ENCODE results near the gene POLR2L. TPM values are rescaled to one million over a fixed set of nuclear protein-coding genes. Genes with fewer than 3 reads are reported as not detected.

The POLR2L gene
- total RNA-seq, 2 experiments from 2014 or later: 90.3 to 96.0 TPM

DNA sequence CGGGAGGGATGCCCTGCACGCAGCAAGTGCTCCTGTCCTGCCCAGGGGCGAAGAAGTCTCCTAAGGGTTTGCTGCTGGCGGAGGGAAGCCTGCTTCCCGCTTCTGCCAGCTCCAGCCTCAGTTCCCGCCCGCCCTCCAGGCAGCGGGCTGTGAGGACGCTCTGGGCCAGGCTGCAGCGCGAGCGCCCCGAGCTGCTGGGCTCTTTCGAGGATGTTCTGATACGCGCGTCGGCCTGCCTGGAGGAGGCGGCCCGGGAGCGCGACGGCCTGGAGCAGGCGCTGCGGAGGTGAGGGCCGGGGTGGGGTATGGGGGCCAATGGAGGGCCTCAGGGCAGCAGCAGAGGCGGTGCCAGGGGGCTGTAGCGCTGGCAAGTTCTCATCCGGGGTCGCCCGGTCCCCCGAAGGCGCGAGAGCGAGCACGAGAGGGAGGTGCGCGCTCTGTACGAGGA is 12.5 kb downstream of the POLR2L start:
- CTCF ChIA-PET: interaction anchor here (1.6 to 2.2 kb wide), 2 partner anchors 10 to 13 kb away, joined by 3 to 6 read pairs; partner anchors contain the start of genes PNPLA2, POLR2L and TSPAN4
- H3K4me3 Mint-ChIP-seq: no peak overlapping the region

DNA sequence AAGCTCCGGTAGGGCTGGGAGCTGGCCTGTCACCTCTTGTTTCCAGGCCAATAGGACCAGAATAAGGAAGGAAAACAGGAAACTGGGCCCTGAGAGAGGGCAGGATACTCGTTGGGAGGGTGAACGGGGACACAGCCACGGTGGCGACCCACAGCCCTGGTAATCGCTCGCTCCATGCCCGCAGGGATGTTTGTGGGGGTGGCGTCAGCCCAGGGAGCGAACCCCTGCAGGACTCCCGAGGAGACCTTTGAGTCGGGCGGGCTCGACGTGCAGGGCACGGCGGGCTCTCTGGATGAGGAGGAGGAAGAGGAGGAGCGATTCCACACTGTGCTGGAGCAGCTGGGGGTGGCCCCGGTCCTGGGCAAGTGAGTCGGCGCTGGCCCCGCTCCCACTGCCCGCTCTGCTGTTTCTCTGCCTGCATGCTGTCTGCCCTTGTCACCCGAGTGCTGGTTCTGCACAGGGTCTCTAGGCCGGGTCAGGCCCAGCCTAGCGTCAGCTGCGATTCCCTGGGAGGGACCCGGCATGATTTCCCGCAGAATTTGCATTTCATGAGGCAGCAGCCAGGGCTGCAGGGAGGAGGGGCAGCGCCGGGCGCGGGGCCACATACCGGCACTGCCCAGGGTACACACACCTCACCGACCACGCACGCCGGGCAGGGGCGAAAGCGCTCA is 13.0 kb downstream of the POLR2L start:
- peaks cover 7% of the 10 kb centered on the region for H3K36me3 Mint-ChIP-seq (ENCODE audit: low read depth)
- no peak overlapping the region for H3K27ac Mint-ChIP-seq
- no peak for DNase-seq
- no peak overlapping the region for H3K4me3 Mint-ChIP-seq
- peaks cover 46% of the 10 kb centered on the region for H3K4me1 Mint-ChIP-seq
- no peaks in the 10 kb centered on the region for H3K9me3 Mint-ChIP-seq
- ChIA-PET CTCF (interaction anchor here (1.4 to 2.2 kb wide), 2 partner anchors 10 to 14 kb away, joined by 4 to 6 read pairs; partner anchors contain the start of genes PNPLA2, POLR2L and TSPAN4), POLR2A (no interaction called here)
- peaks cover 46% of the 10 kb centered on the region for H3K27me3 Mint-ChIP-seq

More for the DNA sequence above, 12.5 kb downstream of the POLR2L start:
- Mint-ChIP-seq H3K9me3 (no peaks in the 10 kb centered on the region), H3K27me3 (peaks cover 46% of the 10 kb centered on the region), H3K27ac (no peak overlapping the region), H3K4me1 (peaks cover 46% of the 10 kb centered on the region), H3K36me3 (ENCODE audit: low read depth) (peaks cover 5% of the 10 kb centered on the region)
- no peak for DNase-seq
- POLR2A ChIA-PET: no interaction called here

DNA sequence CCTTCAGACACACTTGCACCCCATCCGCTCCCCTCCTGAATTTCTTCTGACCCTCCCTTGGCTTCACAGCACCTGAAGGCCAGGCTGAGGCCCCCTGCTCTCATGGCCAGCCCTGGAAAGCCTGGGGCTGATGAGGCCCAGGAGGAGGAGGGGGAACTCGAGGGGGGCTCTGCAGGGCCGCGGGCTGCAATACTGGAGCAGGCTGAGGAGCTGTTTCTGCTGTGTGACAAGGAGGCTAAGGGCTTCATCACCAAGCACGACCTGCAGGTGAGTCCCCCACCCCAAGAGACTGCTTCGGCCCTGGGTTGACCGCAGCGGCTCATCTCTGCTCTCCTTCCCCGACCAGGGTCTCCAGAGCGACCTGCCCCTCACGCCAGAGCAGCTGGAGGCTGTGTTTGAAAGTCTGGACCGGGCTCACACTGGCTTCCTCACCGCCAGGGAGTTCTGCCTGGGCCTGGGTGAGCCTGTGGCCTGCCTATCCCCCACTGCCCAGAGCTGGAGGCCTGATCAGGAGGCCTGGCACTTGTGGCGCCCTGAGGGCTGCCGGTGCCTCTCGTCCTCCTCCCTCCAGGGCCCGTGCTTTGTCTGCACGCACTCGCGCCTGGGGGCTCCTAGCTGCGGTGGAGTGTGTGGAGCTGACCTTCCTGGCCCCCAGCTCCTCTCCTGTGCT is 13.7 kb downstream of the POLR2L start:
- CTCF ChIA-PET: interaction anchor here (1.4 kb wide), 1 partner anchor 14 kb away, joined by 4 read pairs; the partner anchor contains the start of genes POLR2L and TSPAN4

DNA sequence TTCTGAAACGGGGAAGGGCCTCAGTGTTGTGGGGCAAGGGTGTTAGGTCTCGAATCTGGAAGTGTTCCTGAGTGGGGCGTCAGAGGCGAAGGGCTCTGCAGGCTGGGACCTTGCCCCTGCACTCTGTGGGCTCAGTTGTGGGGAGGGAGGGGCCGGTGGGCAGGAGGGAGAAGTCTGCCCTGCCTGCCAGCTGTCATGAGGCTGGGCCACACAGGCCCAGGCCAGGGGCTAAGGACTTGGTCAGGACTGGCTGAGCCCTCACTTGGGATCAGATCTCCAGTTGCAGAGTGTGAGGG is 14.5 kb downstream of the POLR2L start, which contains the start of gene CRACR2B:
TSS of gene CRACR2B (plus strand) at position 23 of the 296 bp plus-strand sequence. CDS start 689 bp downstream, outside the sequence.
- Mint-ChIP-seq H3K9me3 (no peaks in the 10 kb centered on the region), H3K4me1 (peaks cover 37% of the 10 kb centered on the region), H3K4me3 (peak within 1 kb of the TSS; percentile 73), H3K36me3 (ENCODE audit: low read depth) (peaks cover 10% of the 10 kb centered on the region), H3K27me3 (peaks cover 42% of the 10 kb centered on the region), H3K27ac (peak within 1 kb of the TSS; percentile 81)
- POLR2A ChIA-PET: no interaction called here
- no peak for DNase-seq
- CTCF ChIA-PET: interaction anchor here (1.2 to 1.4 kb wide), 2 partner anchors 15 to 31 kb away, joined by 3 to 4 read pairs; partner anchors contain the start of genes POLR2L and TSPAN4

More for the DNA sequence above, 13.7 kb downstream of the POLR2L start:
- peaks cover 39% of the 10 kb centered on the region for H3K4me1 Mint-ChIP-seq
- H3K9me3 Mint-ChIP-seq: no peaks in the 10 kb centered on the region
- peak overlapping the region; percentile 70 for H3K4me3 Mint-ChIP-seq
- peaks cover 42% of the 10 kb centered on the region for H3K27me3 Mint-ChIP-seq
- POLR2A ChIA-PET: no interaction called here
- H3K36me3 Mint-ChIP-seq (ENCODE audit: low read depth): peaks cover 7% of the 10 kb centered on the region
- H3K27ac Mint-ChIP-seq: no peak overlapping the region
- no peak for DNase-seq

DNA sequence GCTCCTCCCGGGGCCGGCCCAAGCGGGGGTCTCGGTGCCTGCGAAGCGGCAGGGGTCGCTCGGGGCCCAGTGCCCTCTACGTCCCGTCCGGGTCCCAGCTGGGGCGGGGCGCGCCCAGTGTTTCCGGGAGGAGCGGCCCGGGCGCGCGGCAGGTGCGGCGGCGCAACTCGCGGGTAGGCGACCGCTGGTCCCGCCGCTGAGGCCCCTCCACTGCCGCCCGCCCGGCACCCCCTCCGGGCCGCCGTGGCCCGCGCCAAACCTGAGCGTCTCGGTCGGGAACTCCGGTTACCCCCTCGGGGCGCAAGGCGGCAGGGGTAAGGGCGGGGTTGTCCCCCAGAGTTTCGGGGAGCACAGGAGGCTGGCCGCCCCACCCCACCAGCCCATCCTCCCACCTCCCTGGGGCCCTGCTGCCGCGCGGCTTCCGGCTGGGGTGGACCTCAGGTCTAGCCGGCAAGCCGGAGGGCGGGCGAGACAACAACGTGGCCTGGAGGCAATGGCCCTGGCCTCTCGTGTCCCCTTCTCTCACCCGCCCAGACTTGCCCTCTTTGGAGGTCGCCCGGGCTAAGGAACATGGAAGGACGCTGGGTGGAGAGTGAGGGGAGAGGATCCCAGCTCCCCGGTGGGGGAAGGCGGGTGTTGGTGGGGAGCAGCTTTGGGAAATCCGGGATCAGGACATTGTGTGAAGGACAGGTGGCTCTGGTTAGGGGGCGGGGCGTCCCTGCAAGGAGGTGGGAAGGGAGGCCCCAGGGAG is 15.0 kb downstream of the POLR2L start:
- CTCF ChIA-PET: interaction anchor here (1.2 to 1.4 kb wide), 2 partner anchors 16 to 30 kb away, joined by 3 to 4 read pairs; partner anchors contain the start of genes POLR2L and TSPAN4
- POLR2A ChIA-PET: no interaction called here
- peaks cover 37% of the 10 kb centered on the region for H3K4me1 Mint-ChIP-seq
- H3K36me3 Mint-ChIP-seq (ENCODE audit: low read depth): peaks cover 10% of the 10 kb centered on the region
- peaks cover 42% of the 10 kb centered on the region for H3K27me3 Mint-ChIP-seq
- H3K9me3 Mint-ChIP-seq: no peaks in the 10 kb centered on the region
- peak overlapping the region; percentile 73 for H3K4me3 Mint-ChIP-seq
- DNase-seq: peak; percentile 36
- peak overlapping the region; percentile 81 for H3K27ac Mint-ChIP-seq

DNA sequence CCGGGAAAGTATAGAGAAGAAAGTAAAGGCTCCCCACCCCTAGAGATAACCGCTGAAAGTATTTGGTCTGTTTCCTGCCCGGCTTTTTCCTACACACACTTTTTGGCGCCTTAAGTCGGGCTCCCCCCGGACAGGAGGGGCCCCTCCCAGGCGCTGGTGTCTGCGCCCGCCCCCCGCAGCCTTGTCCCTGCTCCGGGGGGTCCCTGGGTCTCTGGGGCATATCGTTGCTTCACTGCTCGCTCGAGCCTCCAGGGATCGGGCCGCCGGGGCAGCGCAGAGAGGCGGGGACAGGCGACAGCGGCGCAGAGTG is 15.5 kb downstream of the POLR2L start:
- H3K27ac Mint-ChIP-seq: peak overlapping the region; percentile 84
- CTCF ChIA-PET: interaction anchor here (1.2 kb wide), 1 partner anchor 30 kb away, joined by 3 read pairs; no protein-coding TSS in a partner anchor
- H3K4me3 Mint-ChIP-seq: peak overlapping the region; percentile 73

DNA sequence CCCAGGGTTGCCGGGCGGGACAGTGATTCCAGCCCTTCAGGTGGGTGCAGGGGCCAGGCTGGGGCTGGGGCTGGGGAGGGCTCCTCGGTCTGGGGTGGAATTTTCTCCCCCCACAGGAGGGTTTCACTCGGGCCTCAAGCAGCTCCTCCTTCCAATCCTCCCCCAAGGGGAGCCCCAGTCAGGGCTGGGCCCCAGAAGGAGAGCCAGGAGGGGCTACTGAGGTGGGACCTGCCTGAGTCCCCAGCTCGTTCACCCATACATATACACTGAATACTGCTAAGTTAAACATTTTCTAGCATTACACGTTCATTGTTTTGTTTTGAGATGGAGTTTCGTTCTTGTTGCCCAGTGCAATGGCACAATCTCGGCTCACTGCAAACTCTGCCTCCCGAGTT is 16.1 kb downstream of the POLR2L start:
- no peaks in the 10 kb centered on the region for H3K9me3 Mint-ChIP-seq
- peaks cover 33% of the 10 kb centered on the region for H3K27me3 Mint-ChIP-seq
- peak overlapping the region; percentile 84 for H3K27ac Mint-ChIP-seq
- POLR2A ChIA-PET: no interaction called here
- no peak for DNase-seq
- peak overlapping the region; percentile 73 for H3K4me3 Mint-ChIP-seq
- H3K36me3 Mint-ChIP-seq (ENCODE audit: low read depth): peaks cover 10% of the 10 kb centered on the region
- CTCF ChIA-PET: no interaction called here
- H3K4me1 Mint-ChIP-seq: peaks cover 36% of the 10 kb centered on the region

More for the DNA sequence above, 15.5 kb downstream of the POLR2L start:
- Mint-ChIP-seq H3K4me1 (peaks cover 39% of the 10 kb centered on the region), H3K36me3 (ENCODE audit: low read depth) (peaks cover 10% of the 10 kb centered on the region), H3K27me3 (peaks cover 39% of the 10 kb centered on the region), H3K9me3 (no peaks in the 10 kb centered on the region)
- POLR2A ChIA-PET: no interaction called here
- no peak for DNase-seq

DNA sequence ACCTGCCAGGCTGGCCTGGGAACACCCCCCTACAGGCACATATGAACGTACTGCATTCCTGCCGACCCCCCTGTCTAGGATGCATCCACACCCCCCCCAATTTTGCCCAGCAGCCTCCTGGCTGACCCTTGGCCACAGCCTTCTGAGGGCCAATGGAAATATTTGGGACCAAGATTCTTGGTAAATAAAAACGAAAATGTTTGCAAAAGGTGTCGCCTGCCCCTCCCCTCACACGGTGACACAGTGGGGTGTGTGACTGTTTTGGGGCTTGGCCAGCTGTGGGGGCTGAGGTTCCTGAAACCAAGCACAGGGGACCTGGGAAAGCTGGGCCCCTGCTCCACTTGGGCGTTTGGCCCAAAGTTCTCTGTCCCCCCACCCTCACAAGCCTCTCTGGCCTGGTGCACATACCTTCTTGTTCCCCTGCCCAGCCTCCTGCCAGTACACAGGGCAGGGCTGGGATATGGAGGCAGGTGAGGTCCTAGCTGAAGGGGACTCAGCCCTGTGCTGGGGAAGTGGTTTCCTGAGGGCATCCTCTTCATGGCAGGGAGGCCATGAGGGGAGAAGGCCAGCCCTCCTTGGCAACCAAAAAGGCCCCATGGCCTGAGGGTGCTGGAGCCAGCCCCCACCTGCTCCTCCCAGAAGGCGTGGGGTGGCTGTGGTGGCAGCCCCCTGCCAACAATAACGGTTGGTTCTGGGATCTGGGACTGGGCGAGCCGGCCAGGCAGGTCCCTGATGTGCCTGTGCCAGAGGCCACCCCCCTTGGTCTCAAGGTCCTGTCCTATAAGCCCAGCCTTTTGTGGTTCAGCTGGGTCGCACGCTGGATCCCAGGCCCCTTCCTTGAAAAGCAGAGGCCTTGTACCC is 16.7 kb downstream of the POLR2L start:
- Mint-ChIP-seq H3K4me1 (peaks cover 40% of the 10 kb centered on the region), H3K36me3 (ENCODE audit: low read depth) (peaks cover 10% of the 10 kb centered on the region)
- POLR2A ChIA-PET: no interaction called here

DNA sequence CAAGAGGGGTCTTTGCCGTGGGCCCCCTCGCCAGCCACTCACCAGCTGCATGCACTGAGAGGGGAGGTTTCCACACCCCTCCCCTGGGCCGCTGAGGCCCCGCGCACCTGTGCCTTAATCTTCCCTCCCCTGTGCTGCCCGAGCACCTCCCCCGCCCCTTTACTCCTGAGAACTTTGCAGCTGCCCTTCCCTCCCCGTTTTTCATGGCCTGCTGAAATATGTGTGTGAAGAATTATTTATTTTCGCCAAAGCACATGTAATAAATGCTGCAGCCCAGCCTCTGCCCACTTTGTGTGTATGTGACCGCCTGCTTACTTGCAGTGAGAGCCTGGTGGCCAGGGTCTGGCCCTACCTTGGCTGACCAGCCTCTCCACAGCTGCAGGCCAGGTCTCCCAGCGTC is 17.4 kb downstream of the POLR2L start:
- Mint-ChIP-seq H3K4me1 (peaks cover 46% of the 10 kb centered on the region), H3K27me3 (peaks cover 25% of the 10 kb centered on the region), H3K4me3 (no peak overlapping the region), H3K27ac (no peak overlapping the region), H3K9me3 (no peaks in the 10 kb centered on the region), H3K36me3 (ENCODE audit: low read depth) (peaks cover 10% of the 10 kb centered on the region)
- no peak for DNase-seq
- POLR2A ChIA-PET: no interaction called here
- CTCF ChIA-PET: interaction anchor here (1.2 kb wide), 1 partner anchor 23 kb away, joined by 3 read pairs; no protein-coding TSS in a partner anchor

More for the DNA sequence above, 16.7 kb downstream of the POLR2L start:
- no peak overlapping the region for H3K27ac Mint-ChIP-seq
- H3K27me3 Mint-ChIP-seq: peaks cover 28% of the 10 kb centered on the region
- no peaks in the 10 kb centered on the region for H3K9me3 Mint-ChIP-seq
- H3K4me3 Mint-ChIP-seq: no peak overlapping the region
- DNase-seq: no peak
- CTCF ChIA-PET: no interaction called here

DNA sequence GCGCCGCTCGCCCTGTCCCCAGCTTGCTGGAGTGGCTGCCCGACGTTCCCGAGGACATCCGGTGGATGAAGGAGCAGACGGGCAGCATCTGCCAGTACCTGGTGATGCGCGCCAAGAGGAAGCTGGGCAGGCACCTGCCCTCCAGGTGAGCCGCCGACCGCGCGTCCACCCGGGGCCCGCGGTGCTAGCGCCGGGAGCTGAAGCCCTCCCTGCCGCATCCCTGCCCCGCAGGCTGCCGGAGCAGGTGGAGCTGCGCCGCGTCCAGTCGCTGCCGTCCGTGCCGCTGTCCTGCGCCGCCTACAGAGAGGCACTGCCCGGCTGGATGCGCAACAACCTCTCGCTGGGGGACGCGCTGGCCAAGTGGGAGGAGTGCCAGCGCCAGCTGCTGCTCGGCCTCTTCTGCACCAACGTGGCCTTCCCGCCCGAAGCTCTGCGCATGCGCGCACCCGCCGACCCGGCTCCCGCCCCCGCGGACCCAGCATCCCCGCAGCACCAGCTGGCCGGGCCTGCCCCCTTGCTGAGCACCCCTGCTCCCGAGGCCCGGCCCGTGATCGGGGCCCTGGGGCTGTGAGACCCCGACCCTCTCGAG is 17.9 kb downstream of the POLR2L start:
- no peak for DNase-seq
- POLR2A ChIA-PET: no interaction called here
- H3K4me3 Mint-ChIP-seq: no peak overlapping the region
- H3K27me3 Mint-ChIP-seq: peaks cover 20% of the 10 kb centered on the region
- H3K4me1 Mint-ChIP-seq: peaks cover 42% of the 10 kb centered on the region
- H3K27ac Mint-ChIP-seq: no peak overlapping the region
- H3K36me3 Mint-ChIP-seq (ENCODE audit: low read depth): peaks cover 10% of the 10 kb centered on the region
- H3K9me3 Mint-ChIP-seq: no peaks in the 10 kb centered on the region
- CTCF ChIA-PET: interaction anchor here (0.5 to 1.2 kb wide), 2 partner anchors 24 to 111 kb away, joined by 3 to 5 read pairs; no protein-coding TSS in a partner anchor

DNA sequence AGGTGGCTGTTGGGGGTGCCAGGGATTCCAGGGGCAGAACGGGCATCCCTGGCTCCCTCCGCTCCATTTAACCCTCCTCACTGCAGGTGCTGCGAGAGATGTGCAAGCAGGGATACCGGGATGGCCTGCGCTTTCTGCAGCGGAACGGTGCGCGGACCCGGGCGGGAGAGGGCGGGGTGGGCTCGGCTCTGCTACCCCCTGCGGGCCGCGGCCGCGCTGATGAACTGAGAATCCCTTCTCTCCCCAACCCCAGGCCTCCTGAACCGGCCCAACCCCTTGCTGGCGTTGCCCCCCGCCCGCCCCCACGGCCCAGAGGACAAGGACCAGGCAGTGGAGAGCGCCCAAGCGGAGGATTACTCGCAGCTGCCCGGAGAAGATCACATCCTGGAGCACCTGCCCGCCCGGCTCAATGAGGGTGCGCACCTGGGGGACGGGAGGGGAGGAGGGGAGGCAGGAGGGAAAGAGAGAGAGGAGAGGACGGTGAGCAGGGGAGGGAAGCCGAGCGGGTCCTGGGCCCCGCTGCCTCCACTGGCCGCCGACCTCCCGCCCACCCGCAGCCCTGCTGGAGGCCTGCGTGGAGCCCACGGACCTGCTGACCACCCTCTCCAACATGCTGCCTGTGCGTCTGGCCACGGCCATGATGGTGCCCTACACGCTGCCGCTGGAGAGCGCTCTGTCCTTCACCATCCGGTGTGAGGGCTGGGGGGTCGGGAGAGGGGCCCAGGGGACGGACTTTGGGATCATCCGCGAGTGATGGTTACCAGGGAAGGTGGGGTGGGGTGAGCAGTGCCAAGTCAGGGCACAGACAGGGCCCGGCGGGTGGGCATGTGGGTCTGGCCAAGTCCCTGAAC is 18.7 kb downstream of the POLR2L start:
- H3K27me3 Mint-ChIP-seq: peaks cover 13% of the 10 kb centered on the region
- H3K36me3 Mint-ChIP-seq (ENCODE audit: low read depth): peaks cover 10% of the 10 kb centered on the region
- no peak overlapping the region for H3K27ac Mint-ChIP-seq
- ChIA-PET CTCF (interaction anchor here (0.5 to 1.2 kb wide), 2 partner anchors 24 to 111 kb away, joined by 3 to 5 read pairs; no protein-coding TSS in a partner anchor), POLR2A (no interaction called here)
- peaks cover 36% of the 10 kb centered on the region for H3K4me1 Mint-ChIP-seq
- no peak overlapping the region for H3K4me3 Mint-ChIP-seq
- DNase-seq: no peak
- no peaks in the 10 kb centered on the region for H3K9me3 Mint-ChIP-seq

All from activated CD4-positive, alpha-beta T cell treated with anti-CD3 and anti-CD28 coated beads, Interleukin-2, amount 10 ng/mL, durations not matched to agents 7 days and 5 days (primary cell).